Brain microvascular endothelial cell (primary cell): ENCODE results near the gene ARID4B.

Experiments
- DNase-seq: peaks from one replicate; pipeline ENCODE4 v3.0.0-alpha.2; 2020
- H3K27ac ChIP-seq: fragments of 250-450 bp; sonication (Bioruptor Pico); 2 replicates; pipeline ENCODE4 v1.5.1; 2020; ENCODE audit warnings: mild to moderate bottlenecking, moderate library complexity
- H3K27me3 ChIP-seq: fragments of 250-450 bp; sonication (Bioruptor Pico); replicated peaks from 2 replicates; pipeline ENCODE4 v1.5.1; 2020; ENCODE audit warnings: mild to moderate bottlenecking
- H3K36me3 ChIP-seq: fragments of 250-450 bp; sonication (Bioruptor Pico); replicated peaks from 2 replicates; pipeline ENCODE4 v1.5.1; 2020; ENCODE audit warnings: mild to moderate bottlenecking
- H3K4me3 ChIP-seq: 2 replicates; pipeline ENCODE4 v1.5.1; 2011; ENCODE audit warnings: low read depth, mild to moderate bottlenecking, control low read depth, low read length, moderate library complexity
- in situ Hi-C: cut with HindIII; loops from 2 replicates; pipeline ENCODE4 v1.10.0; 2017; ENCODE audit warnings: low sequenced_read_pairs, low pct_ligation_motif_present
- TF ChIP-seq, protein P1 (sequence below): IDR thresholded peaks from 2 replicates; pipeline ENCODE4 v1.5.1; 2011; ENCODE audit warnings: low read depth, mild to moderate bottlenecking, moderate library complexity, low read length, control low read depth, inconsistent platforms; ENCODE audit errors: missing control alignments

ARID4B gene

DNA sequence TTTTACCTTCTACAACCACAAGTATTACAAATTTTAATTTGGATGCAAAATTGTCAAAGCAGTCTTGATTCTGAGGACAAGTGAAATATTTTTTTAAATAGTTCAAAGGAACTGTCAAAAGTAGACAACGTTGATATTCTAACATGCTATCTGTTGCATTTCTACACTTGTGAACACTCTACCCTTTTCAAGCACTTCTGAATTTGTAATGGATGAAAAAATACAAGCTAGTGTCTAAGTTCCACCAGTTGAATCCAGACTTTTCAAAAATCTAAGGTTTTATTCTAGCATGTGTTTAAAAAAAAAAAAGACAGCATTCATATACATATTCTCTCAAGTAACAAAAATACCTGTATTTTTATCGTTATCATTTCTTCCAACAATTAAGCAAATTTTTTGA, 2.1 kb downstream of the ARID4B start:
- Histone ChIP-seq H3K36me3 (peaks cover 2% of the 10 kb centered on the region), H3K4me3 (peak overlapping the region; percentile 94), H3K27ac (no peak overlapping the region), H3K27me3 (no peaks in the 10 kb centered on the region)
- in situ Hi-C loops = no loop called here
- DNase-seq = no peak
- TF ChIP-seq, protein P1, sequence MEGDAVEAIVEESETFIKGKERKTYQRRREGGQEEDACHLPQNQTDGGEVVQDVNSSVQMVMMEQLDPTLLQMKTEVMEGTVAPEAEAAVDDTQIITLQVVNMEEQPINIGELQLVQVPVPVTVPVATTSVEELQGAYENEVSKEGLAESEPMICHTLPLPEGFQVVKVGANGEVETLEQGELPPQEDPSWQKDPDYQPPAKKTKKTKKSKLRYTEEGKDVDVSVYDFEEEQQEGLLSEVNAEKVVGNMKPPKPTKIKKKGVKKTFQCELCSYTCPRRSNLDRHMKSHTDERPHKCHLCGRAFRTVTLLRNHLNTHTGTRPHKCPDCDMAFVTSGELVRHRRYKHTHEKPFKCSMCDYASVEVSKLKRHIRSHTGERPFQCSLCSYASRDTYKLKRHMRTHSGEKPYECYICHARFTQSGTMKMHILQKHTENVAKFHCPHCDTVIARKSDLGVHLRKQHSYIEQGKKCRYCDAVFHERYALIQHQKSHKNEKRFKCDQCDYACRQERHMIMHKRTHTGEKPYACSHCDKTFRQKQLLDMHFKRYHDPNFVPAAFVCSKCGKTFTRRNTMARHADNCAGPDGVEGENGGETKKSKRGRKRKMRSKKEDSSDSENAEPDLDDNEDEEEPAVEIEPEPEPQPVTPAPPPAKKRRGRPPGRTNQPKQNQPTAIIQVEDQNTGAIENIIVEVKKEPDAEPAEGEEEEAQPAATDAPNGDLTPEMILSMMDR = no peak

DNA sequence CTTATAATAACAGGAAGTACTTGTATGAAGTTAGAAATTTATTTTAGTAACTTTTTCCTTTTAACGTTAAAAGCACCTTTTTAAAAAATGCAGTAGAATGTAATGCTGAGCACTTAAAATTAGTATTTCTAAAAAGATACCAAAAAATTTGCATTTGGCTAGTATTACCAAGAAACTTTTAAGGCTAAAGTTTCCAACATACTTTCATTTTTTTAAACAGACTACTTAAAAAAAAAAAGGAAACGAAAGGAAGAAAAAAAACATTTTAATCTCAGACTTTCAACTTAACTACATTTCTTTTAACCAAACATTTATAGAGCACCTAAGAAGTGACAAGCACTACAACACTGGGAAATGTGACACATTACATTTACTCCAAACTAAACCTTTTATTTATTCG, 2.8 kb downstream of the ARID4B start:
- in situ Hi-C loops = no loop called here
- Histone ChIP-seq H3K36me3 (peaks cover 2% of the 10 kb centered on the region), H3K27me3 (no peaks in the 10 kb centered on the region), H3K4me3 (peak overlapping the region; percentile 13), H3K27ac (no peak overlapping the region)
- DNase-seq = no peak
- TF ChIP-seq, protein P1 = no peak

DNA sequence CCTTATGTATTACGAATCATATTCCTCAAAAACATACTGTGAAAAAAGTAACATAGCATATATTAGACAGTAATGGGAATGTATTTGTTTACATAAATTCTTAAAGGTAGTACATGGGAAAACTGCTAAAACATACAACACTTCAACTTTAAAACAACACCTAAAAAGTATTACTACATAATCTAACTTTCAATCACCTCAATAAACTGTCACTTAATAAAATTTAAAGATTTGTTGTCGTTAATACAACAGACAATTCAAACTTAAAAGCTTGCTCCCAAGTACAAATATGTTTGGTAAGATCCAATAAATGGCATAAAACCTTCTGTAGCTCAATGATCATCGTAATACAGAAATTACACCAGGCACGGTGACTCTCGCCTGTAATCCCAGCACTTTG, 3.7 kb downstream of the ARID4B start:
- H3K27ac ChIP-seq = no peak overlapping the region
- in situ Hi-C loops = no loop called here
- no peak overlapping the region for H3K4me3 ChIP-seq

DNA sequence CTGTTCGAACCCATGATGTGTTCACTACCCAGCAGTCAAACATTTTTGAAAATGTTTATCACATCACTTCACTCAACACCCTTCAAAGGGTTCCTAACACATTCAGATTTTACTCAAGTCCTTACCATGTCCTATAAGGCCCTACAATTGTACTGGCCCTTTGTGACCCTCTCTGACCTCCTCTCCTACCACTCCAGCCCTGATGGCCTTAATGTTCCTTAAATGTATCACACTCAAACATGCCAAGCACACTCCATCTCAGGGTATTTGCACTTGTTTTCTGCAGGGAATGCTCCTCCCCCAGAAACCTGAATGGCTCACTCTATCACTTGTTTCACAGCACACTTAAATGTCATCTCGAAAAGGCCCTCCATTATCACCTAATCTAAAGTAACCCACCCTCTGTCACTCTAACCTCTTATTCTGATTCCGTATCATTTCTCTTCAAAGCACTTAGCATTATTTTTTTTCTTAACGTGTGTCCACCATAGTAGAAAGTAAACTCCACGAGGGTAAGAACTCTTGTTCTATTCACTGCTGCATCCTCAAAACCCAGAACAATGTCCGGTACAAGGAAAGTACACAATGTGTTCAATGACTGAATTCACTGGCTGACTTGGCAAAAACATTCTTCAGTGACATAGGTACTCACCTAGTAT, 7.3 kb downstream of the ARID4B start:
- Histone ChIP-seq H3K27ac (no peak overlapping the region), H3K4me3 (no peak overlapping the region), H3K36me3 (peaks cover 2% of the 10 kb centered on the region), H3K27me3 (no peaks in the 10 kb centered on the region)
- no peak for DNase-seq
- TF ChIP-seq, protein P1 = no peak
- in situ Hi-C loops = no loop called here

More for the DNA sequence above, 3.7 kb downstream of the ARID4B start:
- TF ChIP-seq, protein P1 = no peak
- Histone ChIP-seq H3K36me3 (peaks cover 2% of the 10 kb centered on the region), H3K27me3 (no peaks in the 10 kb centered on the region)
- no peak for DNase-seq

DNA sequence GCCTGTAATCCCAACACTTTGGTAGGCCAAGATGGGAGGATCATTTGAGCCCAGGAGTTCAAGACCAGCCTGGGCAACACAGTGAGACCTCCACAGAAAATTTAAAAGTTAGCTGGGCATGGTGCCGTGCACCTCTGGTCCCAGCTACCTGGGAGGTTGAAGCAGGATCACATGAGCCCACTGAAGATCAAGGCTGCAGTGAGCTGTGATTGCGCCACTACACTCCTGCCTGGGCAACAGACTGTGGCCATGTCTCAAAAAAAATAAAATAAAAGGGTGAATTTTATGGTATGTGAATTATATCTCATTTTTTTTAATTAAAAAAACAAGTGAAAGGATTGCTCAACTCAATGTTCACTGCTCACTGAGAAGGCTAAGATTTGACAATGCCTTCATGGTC, 8.7 kb downstream of the ARID4B start:
- TF ChIP-seq, protein P1 = no peak
- Histone ChIP-seq H3K36me3 (peaks cover 2% of the 10 kb centered on the region), H3K27me3 (no peaks in the 10 kb centered on the region), H3K27ac (no peak overlapping the region), H3K4me3 (no peak overlapping the region)
- in situ Hi-C loops = no loop called here
- no peak for DNase-seq

DNA sequence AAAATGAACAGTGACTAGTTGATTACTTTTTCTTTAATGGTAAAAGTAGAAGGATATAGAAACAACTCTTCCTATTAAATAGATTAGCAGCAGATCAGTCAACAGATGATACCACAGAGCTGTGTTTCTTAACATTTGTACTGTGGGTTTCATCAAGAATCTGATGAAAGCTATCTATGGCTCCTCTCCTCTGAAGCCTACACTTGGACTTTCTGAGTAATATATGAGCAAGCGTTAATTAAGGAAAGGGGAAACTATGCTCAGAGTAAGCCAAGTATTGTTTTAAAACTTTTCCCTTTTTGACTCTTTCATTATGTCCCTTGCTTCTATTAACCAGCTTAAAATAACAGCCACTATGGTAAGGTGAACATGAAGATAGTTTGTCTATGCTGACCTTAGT, 10.8 kb downstream of the ARID4B start:
- TF ChIP-seq, protein P1 = no peak
- in situ Hi-C loops = no loop called here
- Histone ChIP-seq H3K27me3 (no peaks in the 10 kb centered on the region), H3K4me3 (no peak overlapping the region), H3K36me3 (peaks cover 1% of the 10 kb centered on the region), H3K27ac (no peak overlapping the region)
- no peak for DNase-seq
